HG03342 (cell line): ENCODE results near the gene EPB41L2.
"Not testable (repeated sequence)": the region's sequence is repeated elsewhere in the genome, so short reads cannot be mapped to it uniquely, and the experiment has no call there.

ENCODE experiments used
- ATAC-seq: cut with Tn5 transposase; IDR thresholded peaks from one replicate; pipeline ENCODE4 v1.9.1; 2021; ENCODE audit warnings: mild to moderate bottlenecking, moderate library complexity; ENCODE audit not compliant: unreplicated experiment

EPB41L2 gene

DNA sequence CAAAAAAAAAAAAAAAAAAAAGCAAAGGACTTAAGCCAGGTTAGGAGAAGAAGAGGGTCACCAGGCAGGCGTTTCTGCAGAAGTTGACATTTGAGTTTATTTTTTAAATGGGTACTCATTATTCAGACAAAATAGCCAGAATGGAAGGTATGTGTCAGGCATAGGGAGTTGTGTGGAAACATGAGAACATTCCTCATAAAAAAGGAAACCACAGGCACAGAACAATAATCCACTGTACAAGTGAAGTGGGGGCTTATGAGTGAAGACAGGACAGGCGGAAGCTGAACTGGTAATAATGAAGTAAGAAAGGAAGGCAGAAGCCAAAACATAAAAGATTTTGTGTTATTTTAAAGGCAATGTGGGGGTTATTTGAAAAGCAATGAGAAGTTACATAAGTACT, 104.6 kb downstream of the EPB41L2 start:
- ATAC-seq: no peak

DNA sequence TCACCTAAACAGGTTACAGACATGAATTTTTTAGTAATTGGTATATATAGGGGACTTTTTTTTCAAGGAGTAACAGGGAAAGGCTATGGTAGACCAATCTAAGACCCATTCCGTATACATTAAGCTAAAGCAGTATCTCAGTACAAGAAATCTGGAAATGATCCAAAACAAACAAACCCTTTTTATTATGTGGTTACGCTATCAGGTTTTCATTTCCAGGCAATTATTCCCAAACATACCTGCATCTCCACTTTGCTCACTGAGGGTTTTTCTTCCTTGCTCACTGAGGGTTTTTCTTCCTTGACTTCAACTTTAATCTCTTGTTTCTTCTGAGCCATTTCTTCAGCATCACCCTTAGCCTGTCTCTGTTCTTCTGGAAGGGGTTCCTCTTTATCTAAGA, 107.3 kb downstream of the EPB41L2 start:
- ATAC-seq: no peak

DNA sequence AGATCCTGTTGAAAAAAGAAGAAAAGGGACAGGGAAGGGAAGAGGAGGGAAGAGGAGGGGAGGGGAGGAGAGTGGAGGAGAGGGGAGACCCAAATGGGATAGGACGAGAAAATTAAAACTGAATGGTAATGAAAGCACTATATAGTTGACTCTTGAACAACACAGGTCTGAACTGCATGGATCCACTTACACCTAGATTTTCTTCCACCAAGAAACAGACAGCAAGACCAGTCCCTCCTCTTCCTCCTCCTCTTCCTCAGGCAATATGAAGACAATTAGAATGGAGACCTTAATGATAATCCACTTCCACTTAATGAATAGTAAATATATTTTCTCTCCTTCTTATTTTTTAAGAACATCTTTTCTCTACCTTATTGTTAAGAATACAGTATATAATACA, 113.5 kb downstream of the EPB41L2 start:
- ATAC-seq: no peak

- no peak for ATAC-seq
These were observed 115.6 kb downstream of the EPB41L2 start for GRCh38 chr6:130947464-130947863.

DNA sequence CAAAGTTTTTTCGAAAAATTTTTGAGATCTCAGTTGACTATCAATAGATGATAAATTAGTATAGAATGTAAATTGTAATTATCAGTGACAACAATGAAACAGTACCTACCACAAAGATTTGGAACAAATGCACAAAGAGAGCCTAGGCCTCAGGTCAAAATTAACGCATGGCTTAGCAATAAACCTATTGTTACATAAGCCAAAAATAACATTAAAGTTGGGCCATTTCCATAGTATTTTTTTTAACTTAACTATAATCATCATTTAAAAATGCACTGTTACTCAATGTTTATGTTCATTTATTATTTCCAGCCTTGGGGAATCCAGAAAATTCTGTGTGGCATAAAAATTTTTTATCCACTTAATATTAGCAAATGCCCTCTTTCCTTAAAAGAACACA, 117.0 kb downstream of the EPB41L2 start:
- no peak for ATAC-seq

DNA sequence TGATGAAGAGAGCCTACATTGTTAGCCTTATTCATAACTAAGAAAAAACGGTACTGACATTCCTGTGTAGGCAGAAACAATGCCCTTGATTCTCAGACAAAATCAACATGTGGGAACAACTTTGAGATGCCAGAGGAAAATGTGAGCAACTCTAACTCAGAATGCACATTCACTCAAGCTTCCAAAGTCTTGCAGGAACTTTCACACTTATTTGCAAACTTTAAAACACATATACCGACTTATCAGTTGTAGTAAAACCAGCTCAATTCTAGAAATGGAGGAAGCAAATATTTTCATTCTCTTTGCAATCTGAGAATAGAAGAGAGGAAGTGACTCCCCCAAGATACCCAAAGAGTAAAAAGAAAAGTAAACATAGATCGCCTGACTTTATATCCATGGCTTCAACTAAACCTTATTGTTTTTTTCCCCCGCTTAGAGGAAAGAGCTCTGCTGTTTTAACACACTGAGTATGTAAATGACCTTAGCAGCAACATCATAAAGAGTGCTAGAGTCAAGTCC, 117.6 kb downstream of the EPB41L2 start:
- no peak for ATAC-seq

GRCh38 chr6:130944486-130944885, 118.6 kb downstream of the EPB41L2 start:
- no peak for ATAC-seq

GRCh38 chr6:130943738-130944137, 119.3 kb downstream of the EPB41L2 start:
- ATAC-seq: no peak

DNA sequence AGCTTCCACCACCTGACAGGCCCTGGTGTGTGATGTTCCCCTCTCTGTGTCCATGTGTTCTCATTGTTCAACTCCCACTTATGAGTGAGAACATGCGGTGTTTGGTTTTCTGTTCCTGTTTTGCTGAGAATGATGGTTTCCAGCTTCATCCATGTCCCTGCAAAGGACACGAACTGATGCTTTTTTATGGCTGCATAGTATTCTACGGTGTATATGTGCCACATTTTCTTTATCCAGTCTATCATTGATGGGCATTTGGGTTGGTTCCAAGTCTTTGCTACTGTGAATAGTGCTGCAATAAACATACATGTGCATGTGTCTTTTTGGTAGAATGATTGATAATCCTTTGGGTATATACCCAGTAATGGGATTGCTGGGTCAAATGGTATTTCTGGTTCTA, 120.3 kb downstream of the EPB41L2 start:
- not testable (repeated sequence) for ATAC-seq

- ATAC-seq: no peak
These were observed 125.0 kb downstream of the EPB41L2 start for GRCh38 chr6:130937942-130938604.

DNA sequence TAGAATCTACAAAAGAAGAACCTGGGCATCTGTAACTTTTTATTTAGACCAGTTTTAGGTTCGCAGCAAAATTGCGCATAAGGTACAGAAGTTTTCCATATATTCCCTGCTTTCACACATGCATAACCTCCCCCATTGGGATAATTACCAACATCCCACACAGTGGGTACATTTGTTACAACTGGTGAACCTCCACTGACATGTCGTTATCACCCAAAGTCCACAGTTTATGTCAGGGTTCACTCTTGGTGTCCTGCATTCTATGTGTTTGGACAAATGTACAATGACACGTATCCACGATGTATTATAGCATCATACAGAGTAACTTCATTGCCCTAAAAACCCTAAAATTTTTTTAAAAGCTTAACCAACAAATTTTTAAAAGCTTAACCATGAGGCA, 126.1 kb downstream of the EPB41L2 start:
- no peak for ATAC-seq

DNA sequence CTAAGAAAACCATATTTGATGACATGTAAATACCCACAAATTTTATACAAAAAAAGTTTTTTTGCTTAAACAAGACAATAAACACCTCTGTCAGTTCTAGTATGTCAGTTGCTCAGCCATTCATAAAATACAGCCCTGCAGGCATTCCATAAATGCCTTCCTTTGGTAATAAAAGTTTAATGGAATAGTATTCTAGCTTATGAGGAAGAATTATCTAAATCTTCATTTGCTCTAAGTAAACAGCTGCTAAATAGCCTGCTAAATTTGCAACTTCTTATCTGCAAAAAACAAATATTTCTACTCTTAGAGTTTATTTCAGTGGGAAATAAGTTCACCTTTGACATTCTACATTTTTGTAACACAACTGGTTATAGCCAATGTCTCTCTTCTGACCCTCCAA, 127.1 kb downstream of the EPB41L2 start:
- no peak for ATAC-seq

- no peak for ATAC-seq
These were observed 128.0 kb downstream of the EPB41L2 start for GRCh38 chr6:130934848-130935585.

DNA sequence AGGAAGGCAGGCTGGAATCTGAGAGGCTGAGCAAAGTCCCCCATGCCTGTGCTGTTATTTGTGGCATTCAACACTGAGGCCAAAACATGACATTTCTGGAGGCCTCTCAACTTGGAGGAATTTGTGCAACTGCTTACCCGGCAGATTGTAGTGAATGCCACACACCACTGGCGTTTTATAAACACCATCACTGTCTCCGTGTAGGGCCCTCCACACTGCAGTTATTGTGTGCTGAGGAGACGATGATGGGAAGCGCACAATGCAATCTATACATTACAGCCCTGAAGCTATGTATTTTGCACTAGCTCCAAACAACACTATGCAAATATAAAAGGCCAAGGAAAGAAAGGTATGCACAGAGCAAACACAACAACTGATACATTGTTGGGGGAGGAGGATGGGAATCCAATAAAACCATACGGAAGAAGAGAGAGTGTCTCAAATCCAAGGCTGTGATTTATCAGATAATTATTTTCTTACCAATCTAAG, 129.3 kb downstream of the EPB41L2 start:
- no peak for ATAC-seq

- no peak for ATAC-seq
These were observed 130.1 kb downstream of the EPB41L2 start for GRCh38 chr6:130932921-130933320.

GRCh38 chr6:130932438-130932837, 130.6 kb downstream of the EPB41L2 start:
- ATAC-seq: no peak

- ATAC-seq: no peak
These were observed 131.4 kb downstream of the EPB41L2 start for GRCh38 chr6:130931683-130932082.

DNA sequence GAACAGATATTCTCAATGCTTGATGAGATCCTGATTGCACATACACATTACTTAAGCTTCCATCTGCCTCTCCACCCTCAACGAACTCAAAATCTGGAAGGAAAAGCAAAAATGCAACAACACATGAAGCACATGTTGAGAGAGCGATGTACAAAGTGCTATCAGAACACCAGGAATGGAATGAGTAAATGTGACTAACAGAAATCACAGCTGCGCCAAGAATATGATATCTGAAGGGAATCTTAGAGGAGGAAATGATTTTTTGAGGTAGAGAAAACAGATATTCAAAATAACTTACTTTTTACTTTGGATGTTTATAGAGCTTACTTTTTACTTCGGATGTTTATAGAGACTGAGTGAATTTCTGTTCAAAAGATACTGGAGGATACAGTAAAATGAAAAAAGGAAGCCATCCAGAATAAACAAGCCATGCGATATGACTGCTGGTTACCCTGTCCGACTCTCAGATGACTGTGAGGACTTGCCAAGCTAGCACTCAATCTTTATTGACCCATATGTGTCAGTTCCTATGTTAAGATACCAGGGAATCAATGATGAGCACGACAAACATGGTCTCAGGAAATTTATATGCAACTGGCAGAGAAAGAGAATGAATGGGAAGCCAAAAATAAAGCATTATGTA, 133.9 kb downstream of the EPB41L2 start:
- no peak for ATAC-seq

GRCh38 chr6:130928158-130928912, 134.7 kb downstream of the EPB41L2 start:
- no peak for ATAC-seq

- no peak for ATAC-seq
These were observed 135.7 kb downstream of the EPB41L2 start for GRCh38 chr6:130927305-130927704.

DNA sequence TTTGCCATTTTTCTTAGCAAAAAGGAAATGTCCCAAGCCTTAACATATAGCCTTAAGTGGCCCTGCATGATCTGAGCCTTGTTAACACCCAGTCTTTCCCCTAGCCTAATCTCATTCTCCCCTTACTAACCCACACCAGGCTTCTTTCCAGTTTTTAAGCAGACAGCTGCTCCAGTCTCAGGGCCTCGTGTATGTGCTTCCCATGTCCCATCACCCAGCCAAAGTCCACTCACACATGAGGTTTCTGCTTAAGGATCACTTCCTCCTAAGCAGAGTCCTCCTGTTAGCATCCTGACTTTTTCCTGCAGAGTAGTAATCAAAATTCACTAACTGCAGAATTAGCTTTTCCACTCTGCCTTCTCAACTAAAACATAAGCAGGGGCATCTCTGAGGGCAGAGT, 139.7 kb downstream of the EPB41L2 start:
- ATAC-seq: no peak
